Kidney epithelial cell (primary cell): Measurements from ENCODE around the gene WDR7. TPM values are rescaled to one million over a fixed set of nuclear protein-coding genes. Genes with fewer than 3 reads are reported as not detected.

Source experiments
- DNase-seq: peaks from one replicate; pipeline ENCODE4 v3.0.0-alpha.2; 2010; ENCODE audit warnings: low read depth
- H3K27me3 ChIP-seq: 2 replicates; pipeline ENCODE4 v1.6.0; 2011; ENCODE audit warnings: low read length; ENCODE audit not compliant: control insufficient read depth, insufficient read depth
- H3K36me3 ChIP-seq: 2 replicates; pipeline ENCODE4 v1.5.1; 2011; ENCODE audit warnings: low read length; ENCODE audit not compliant: control insufficient read depth, insufficient read depth
- H3K4me3 ChIP-seq: 2 replicates; pipeline ENCODE4 v1.5.1; 2011; ENCODE audit warnings: low read depth, mild to moderate bottlenecking, control low read depth, low read length
- CTCF ChIP-seq: IDR thresholded peaks from 2 replicates; pipeline ENCODE4 v1.5.1; 2011; ENCODE audit warnings: mild to moderate bottlenecking, moderate library complexity, low read length, control low read depth, inconsistent platforms; ENCODE audit not compliant: insufficient read depth, poor library complexity, severe bottlenecking
- total RNA-seq: library from RNA; depleted of rRNA; stranded (reverse); fragments of >200 nt; gene quantifications from 2 replicates; pipeline ENCODE4 v1.2.3, GENCODE V29; 2015

Gene WDR7
- total RNA-seq, 1 donor from 2014 or later = 8.7 TPM

- Histone ChIP-seq H3K4me3 (no peak overlapping the region), H3K36me3 (no peaks in the 10 kb centered on the region), H3K27me3 (no peaks in the 10 kb centered on the region)
- DNase-seq = no peak
- no peak for TF ChIP-seq CTCF
Measured at GRCh38 chr18:56903686-56904085, 252.5 kb downstream of the WDR7 start.

- no peaks in the 10 kb centered on the region for H3K36me3 ChIP-seq
- TF ChIP-seq CTCF = no peak
- no peaks in the 10 kb centered on the region for H3K27me3 ChIP-seq
- no peak overlapping the region for H3K4me3 ChIP-seq
- DNase-seq = no peak
Measured at GRCh38 chr18:56907771-56908170, 256.6 kb downstream of the WDR7 start.

- DNase-seq = no peak
- H3K36me3 ChIP-seq = no peaks in the 10 kb centered on the region
- no peak for TF ChIP-seq CTCF
- no peak overlapping the region for H3K4me3 ChIP-seq
- H3K27me3 ChIP-seq = no peaks in the 10 kb centered on the region
Measured at GRCh38 chr18:56910237-56910636, 259.1 kb downstream of the WDR7 start.

- H3K27me3 ChIP-seq = no peaks in the 10 kb centered on the region
- TF ChIP-seq CTCF = no peak
- H3K36me3 ChIP-seq = no peaks in the 10 kb centered on the region
- H3K4me3 ChIP-seq = no peak overlapping the region
- no peak for DNase-seq
Measured at GRCh38 chr18:56910967-56911366, 259.8 kb downstream of the WDR7 start.

- TF ChIP-seq CTCF = no peak
- Histone ChIP-seq H3K4me3 (no peak overlapping the region), H3K27me3 (no peaks in the 10 kb centered on the region), H3K36me3 (no peaks in the 10 kb centered on the region)
- DNase-seq = no peak
Measured at GRCh38 chr18:56913941-56914340, 262.8 kb downstream of the WDR7 start.

GRCh38 chr18:56919190-56919589, 268.0 kb downstream of the WDR7 start:
- H3K27me3 ChIP-seq = no peaks in the 10 kb centered on the region
- no peaks in the 10 kb centered on the region for H3K36me3 ChIP-seq
- H3K4me3 ChIP-seq = no peak overlapping the region
- DNase-seq = no peak
- no peak for TF ChIP-seq CTCF
